MM.1S (cell line): ENCODE measurements around the gene ELMO1.

Experiments
- EZH2 ChIP-seq: fragments of 300-600 bp; sonication (generic); optimal IDR thresholded peaks from 2 replicates; pipeline ENCODE3; 2017; ENCODE audit warnings: low read depth, mild to moderate bottlenecking, antibody characterized with exemption, low read length, mixed read lengths
- TF ChIP-seq, protein P1 (sequence below): fragments of 300-600 bp; sonication (generic); IDR thresholded peaks from 2 replicates; pipeline ENCODE4 v1.5.1; 2016; ENCODE audit warnings: antibody characterized with exemption, low read length, mixed read lengths

DNA sequence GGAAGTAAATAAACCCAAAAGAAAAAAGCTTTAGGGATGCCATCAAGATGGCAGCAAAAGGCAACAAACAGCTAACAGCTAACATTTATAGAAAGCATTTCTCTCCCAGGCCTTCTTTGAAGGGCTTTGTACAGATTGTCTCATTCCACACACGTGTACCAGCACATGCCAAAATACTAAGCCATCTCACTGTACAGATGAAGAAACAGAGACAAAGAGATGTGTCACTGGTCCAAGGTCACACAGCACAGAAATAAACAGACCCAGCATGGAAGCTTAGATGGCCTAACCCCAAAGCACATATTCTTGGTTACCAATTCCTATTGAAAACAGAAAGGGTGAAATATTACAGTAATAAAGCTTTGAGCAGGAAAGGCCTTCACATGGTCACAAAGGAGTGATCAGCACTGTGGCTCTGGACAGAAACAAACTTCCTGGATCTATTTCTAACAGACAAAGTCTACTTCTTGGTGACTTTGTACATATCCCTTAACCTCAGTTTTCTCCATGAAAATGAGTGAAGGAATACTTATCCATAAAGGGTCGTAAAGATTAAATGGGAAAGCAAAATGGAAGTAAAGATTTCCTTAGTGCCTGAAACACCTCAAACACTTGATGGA, 346.0 kb downstream of the ELMO1 start:
- no peak for TF ChIP-seq EZH2
- TF ChIP-seq, protein P1, sequence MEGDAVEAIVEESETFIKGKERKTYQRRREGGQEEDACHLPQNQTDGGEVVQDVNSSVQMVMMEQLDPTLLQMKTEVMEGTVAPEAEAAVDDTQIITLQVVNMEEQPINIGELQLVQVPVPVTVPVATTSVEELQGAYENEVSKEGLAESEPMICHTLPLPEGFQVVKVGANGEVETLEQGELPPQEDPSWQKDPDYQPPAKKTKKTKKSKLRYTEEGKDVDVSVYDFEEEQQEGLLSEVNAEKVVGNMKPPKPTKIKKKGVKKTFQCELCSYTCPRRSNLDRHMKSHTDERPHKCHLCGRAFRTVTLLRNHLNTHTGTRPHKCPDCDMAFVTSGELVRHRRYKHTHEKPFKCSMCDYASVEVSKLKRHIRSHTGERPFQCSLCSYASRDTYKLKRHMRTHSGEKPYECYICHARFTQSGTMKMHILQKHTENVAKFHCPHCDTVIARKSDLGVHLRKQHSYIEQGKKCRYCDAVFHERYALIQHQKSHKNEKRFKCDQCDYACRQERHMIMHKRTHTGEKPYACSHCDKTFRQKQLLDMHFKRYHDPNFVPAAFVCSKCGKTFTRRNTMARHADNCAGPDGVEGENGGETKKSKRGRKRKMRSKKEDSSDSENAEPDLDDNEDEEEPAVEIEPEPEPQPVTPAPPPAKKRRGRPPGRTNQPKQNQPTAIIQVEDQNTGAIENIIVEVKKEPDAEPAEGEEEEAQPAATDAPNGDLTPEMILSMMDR = no peak
